ENCODE data around the gene MCTP2.
"Not testable (repeated sequence)": the region's sequence is repeated elsewhere in the genome, so short reads cannot be mapped to it uniquely, and the experiment has no call there.

Gene MCTP2

DNA sequence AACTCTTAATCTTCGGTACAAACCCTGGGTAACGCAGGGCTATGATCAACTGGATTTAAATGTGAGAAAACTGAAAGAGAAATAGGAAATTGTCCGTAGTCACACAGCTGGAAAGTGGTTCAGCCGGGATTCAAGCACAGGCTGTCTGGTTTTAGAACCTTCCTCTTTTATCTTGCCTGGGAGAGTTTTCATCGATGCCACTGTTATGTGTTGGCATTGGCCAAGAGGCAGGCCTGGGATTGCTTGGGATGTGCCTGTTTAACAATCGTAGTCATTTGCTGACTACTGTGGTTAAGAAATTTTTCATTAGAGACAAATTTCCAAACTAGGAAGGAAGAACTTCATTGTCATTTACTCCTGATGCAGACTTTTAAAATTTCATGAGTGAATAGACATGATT, 4.3 kb downstream of the MCTP2 start:
- no peak for DNase-seq

DNA sequence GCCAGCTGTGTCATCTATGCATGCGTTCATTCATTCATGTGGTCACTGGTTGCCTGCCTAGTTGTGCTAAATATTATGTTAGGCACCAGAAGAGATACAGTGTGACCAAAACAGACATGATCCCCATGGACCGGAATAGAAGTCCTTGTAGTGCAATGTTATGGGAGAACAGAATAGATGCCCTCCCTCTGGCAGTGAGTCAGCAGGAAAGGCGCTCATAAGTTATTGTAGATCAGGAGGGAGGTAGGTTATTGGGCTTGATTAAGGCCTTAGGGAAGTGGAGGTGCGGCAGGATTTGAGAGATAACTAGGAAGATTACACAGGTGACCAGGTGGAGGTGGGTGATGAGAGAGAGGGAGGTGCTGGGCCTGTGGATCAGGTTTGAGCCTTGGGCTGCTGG, 5.2 kb downstream of the MCTP2 start:
- DNase-seq = no peak

DNA sequence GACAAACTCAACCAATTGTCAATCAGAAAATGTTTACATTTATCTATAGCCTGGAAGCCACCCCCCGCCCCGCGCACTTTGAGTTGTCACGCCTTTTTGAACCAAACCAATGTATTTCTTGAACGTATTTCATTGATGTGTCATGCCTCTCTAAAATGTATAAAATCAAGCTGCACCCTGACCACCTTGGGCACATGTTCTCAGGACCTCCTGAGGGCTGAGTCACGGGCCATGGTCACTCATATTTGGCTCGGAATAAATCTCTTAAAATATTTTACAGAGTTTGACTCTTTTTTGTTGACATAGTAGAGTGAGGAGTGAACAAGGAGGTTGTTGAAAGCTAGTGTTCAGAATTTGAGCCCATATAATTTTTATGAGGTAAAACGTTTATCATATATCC, 6.5 kb downstream of the MCTP2 start:
- DNase-seq = no peak

DNA sequence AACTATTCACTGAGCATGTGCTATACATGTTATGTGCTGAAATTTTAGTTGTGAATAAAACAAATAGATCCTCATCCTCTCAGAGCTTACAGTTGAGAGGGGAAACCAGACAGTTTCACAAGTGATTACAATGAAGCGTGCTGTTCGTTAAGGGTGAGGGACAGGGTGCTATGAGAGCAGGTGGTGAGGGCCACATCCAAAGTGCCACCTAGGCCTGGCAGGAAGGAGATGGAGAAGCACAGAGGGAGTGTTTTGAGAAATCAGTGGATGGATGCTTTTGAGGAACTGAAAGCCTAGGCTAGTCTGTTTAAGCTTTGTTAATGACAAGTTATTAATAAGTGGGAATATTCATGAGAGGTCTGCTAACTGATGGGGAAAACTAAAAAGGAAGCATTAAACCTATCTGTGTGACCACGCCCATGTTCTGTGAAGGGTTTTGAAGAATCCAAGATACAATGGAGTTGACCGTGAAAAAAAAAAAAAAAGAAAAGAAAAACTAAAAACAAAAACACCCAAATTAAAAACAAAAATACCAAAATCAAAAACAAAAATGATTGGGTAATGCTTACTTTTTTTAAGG, 7.3 kb downstream of the MCTP2 start:
- DNase-seq = no peak

DNA sequence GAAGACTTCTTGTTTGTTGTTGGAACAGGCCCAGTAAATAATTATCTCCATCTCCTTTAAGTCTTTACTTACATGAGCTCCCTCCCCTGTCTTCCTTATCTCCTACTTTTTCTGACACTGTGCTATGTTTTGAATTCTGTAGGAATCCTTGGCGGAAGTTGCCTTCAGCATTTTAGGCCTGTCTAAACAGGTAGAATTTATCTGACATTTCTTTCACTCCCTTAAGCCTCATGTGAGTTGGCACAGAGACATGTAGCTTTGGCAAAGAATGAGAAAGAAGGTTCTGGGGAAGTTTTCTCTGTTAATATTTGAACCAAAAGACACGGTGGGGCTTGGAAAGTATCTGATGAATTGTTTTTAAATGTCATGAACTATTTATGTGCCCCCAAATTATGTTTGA, 8.1 kb downstream of the MCTP2 start:
- no peak for DNase-seq

DNA sequence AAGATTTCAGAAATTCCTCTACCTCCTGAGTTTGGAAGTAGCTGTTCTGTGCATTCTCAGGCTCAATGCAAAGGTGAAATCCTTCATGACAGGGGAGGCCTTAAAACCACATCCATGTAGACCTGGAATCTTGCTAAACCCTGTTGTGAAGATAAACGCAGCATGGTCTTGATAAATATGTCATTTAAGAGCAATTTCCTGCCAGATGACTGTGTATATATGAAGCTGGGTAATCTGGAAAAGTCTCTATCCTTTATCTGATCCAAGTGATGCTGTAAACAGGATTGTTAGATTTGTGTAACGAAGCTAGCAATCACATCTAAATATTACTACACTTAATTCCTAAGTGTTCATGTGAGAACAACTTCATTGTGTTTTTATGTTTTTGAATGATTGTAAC, 9.1 kb downstream of the MCTP2 start:
- no peak for DNase-seq

DNA sequence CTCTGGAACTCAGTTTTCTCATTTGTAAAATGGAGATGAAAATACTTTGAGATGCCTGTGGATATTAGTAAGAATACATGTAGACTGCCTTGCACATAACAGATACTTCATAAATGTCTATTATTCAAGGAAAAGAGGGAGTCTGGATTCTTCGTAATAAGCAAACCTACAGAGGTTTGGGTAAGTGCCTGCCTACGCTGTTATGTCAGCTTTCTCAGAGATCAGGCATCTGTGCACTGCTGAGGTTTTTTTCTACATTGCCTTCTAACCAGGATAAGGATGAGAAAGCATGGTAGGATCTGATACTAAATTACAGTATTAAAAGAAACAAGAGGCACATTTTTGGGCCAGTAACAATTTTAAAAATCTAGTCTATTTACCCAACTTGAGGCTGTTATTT, 10.9 kb downstream of the MCTP2 start:
- DNase-seq = no peak

DNA sequence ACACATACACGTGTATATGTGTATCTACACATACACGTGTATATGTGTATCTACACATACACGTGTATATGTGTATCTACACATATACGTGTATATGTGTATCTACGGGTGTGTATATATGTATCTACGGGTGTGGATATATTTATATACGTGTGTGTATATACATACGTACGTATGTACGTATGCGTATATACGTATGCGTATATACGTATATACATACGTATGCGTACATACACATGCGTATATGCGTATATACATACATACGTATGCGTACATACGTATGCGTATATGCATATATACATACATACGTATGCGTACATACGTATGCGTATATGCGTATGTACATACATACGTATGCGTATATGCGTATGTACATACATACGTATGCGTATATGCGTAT, 11.6 kb downstream of the MCTP2 start:
- not testable (repeated sequence) for DNase-seq

DNA sequence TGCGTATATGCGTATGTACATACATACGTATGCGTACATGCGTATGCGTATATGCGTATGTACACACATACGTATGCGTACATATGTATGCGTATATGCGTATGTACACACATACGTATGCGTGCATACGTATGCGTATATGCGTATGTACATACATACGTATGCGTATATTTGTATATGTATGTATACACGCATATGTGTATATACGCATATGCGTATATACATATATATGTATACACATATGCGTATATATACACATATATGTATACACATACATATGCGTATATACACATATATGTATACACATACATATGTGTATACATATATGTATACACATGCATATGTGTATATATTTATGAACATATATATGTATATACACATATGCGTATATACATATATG, 12.1 kb downstream of the MCTP2 start:
- no peak for DNase-seq

DNA sequence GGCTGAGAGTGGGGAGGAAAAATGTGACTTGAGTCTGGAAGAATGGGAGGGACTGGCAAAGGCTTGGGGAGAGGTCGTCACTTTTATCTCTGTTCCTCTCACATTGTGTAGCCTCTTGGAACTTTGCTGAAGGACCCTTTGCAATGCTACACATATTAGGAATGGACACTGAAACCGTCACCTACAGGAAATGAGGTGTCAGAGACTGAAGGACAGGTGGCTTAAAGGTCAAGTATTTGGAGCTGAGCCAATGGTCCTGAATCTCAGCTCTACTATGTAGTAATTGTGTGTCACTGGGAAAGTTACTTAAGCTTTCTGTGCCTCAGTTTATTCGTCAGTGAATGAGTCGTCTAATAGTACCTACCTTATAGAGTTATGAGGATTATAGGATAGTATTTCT, 14.7 kb downstream of the MCTP2 start:
- no peak for DNase-seq

DNA sequence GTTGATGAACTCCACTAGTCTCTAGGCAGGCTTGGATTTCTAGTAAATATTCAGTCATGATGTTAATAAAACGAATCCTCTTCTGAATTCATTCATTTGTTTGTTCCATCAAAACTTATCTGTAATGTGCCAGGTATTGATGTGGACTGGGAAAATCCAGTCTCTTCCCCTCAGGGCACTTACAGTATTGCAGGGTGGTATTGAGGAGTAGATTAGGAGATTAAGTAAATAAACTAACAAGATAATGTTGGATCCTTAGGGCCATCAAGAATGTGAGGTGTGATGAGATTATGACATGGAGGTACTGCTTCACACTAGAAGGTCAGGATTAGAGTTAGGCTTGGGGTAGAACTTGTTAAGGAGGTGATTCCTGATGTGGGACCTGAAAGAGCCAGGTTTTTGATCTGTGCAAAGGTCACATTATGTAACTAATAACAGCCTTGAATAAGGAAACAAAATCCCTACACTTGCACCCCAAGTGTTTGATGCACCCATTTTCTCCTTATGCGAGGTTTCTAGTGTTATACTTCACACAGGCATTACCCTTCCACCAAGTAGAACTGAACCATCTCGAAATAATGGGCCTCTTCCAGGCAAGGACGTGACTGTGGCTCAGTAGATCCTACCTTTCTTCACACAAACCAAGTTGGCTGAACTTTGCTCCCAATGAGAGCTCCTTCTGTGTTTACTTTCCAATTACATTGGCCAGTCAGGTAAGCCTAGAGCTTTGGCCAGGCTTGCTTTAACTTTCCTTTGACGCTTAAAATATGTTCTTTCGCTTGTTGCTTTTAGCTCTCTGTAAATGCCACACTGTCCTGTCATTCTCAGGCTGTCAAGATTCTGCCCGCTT, 16.7 kb downstream of the MCTP2 start:
- no peak for DNase-seq

DNA sequence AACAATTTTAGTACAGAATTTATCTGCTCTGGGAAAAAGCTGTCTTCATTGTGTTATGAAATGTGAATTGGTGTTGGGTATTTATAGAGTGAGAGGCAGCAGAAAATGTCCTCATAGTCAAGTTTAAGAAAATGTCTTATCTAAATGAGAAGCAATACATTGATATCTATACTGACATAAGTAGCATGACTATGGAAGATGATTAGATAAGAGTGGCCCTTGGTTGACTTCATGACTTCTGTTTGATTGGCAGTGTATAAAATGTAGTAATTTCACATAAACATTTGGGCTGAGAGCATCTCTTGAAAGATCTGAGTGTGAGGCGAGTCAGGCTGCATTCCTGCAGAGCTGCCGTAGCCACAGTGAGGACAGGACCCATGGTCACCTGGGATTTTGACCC, 19.4 kb downstream of the MCTP2 start:
- no peak for DNase-seq

DNA sequence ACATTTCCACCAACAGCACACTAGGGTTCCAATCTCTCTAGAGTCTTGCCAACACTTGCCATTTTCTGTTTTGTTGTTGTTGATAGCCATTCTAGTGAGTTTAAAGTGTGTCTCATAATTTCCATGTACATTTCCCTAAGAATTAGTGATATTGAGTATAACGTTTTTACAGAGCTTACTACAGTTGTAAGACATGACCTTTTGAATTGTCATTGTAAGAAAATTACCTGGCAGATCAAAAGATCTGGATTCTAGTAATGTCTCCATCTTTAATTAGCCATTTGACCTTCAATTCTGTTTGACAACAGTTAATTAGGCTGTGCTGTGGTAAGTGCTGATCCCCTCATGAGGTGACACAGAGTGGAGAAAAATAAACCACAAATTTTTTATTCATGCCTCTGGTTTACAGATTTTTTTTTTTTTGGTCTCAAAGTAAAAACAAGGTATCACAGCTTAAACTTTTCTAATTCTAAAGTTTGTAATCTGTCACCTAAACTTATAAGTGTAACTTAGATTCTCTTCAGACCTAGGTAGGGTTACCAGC, 20.9 kb downstream of the MCTP2 start:
- no peak for DNase-seq

DNA sequence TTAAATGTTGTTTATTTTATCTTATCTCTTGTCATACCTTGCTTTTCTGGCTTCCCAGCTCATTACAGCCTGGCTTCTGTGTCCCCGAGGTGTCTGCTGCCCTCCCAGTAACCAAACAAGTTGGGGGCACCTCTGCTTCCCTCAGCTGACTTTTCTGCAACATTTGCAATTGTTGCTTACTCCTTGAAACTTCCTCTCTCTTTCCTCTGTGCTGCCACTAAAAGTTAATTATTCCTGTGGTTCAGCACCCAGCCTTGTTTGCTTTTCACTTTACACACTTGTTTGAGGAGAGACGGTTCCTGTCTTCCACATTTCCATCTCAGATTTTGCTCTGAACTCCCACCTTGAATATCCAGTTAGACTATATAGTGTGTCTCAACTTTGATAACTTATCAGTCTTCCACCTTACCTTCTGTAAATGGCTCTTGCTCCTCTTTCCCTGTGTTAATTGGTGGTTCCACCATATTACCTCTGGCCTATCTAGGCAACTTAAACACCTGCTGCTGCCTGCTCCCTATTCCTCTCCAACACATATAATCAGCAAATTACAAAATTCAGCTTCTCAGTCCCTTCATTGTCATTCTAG, 21.6 kb downstream of the MCTP2 start:
- no peak for DNase-seq

DNA sequence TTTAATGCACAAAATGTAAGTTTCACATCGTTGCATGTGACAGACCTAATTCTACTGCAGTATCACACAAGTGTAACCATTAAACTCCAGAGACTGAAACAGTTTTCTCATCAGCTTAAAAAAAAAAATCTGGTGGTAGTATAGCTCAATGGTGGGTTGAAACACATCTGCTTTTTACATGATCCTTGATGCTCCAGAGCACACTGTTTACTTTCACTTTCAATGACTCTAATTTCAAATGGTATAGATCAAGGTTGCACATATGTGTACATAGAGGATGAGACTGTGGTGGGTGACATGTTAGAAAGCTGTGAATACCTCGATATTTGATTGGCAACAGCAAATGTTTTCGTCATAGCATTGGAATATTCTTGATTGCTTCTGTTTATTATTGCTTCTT, 22.4 kb downstream of the MCTP2 start:
- DNase-seq = no peak

DNA sequence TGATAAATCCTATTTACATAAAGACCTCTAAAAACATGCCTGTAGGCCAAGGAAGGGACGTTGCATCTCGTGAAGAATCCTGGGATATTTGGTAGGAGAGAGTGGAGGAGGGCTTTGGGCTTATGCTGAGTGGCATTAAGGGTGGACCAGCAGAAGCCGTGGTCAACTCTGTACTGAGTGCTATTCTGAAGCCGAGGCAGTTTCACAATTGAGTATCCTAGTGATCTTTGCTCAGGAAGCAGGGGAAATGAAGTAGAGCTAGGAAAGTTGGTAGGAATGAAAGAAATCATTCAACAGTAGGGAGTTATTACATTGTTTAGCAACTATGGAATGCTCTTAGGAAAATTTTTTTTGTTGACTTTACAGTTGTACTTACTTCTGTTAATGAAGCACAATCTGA, 24.2 kb downstream of the MCTP2 start:
- DNase-seq = no peak

DNA sequence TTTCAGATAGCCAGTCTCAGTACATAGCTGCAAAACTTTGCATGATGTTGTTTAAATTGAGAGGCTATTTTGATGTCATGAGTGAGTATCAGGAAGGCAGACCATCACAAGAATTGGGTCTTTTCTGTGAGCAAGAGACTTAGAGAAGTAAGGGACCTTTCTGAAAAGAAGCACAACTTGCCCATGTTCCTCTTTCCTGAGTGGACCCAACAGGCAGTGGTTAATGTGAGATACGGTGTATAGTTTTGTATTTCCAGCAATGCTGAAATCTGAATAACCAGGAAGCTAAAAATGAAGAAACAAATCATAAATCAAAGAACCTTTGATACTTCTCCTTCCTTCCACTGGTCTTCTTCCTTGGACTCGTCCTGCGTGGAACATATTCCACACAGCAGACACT, 25.1 kb downstream of the MCTP2 start:
- DNase-seq = no peak

DNA sequence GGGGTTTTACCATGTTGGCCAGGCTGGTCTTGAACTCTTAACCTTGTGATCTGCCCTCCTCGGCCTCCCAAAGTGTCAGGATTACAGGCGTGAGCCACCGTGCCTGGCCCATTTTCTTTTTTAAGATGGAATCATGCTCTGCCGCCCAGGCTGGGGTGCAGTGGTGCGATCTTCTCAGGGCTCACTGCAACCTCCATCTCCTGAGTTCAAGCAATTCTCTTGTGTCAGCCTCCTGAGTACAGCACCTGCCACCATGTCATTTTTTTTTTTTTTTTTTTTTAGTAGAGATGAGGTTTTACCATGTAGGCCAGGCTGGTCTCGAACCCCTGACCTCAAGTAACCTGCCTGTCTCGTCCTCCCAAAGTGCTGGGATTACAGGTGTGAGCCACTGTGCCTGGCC, 26.4 kb downstream of the MCTP2 start:
- DNase-seq = not testable (repeated sequence)

DNA sequence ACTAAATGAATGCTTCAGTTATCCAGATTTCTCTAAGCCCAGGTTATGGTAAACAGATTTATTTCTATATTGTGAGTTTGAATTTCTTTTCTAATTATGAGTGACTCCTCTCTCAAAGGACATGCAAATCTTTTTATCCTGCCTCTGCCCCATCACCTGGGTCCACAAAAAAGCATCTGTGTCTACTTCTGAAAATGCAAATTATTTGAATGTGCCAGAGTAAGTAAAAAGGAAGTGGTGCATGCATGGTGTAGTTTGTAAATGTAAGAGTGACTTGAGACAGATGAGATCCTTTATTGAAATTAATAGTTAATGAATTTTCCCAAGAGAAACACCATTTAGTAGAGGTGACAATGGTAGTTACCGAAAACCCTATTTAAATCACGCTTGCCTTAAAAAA, 26.9 kb downstream of the MCTP2 start:
- DNase-seq = no peak

DNA sequence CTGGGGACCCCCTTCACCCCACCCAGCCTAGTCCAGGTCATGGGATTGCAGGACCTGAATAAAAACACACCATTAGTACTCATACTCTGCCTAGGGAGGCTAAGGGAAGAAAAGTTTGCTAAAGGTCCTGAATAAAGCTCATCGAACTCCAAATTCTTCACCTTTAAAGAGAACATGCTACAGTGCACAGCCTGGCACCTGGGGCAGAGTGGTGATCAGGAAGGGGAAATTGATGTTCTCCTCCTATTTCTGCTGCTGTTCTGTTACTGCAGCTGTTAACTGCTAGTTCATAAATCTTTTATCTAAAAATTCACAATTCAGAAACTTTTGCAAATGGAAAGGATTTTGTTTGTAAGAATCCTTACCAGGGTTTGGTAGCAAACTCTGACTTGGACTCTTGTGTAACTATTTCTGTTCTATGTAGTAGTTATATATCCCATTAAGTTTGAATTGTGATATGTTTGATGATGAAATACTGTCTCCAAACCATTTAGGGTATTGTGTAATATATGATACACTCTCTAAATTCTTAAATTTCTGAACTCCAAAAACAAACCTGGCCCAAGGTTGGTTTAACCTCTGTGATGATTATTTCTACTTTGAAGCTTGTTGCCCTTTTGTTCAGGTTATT, 27.9 kb downstream of the MCTP2 start:
- no peak for DNase-seq

DNA sequence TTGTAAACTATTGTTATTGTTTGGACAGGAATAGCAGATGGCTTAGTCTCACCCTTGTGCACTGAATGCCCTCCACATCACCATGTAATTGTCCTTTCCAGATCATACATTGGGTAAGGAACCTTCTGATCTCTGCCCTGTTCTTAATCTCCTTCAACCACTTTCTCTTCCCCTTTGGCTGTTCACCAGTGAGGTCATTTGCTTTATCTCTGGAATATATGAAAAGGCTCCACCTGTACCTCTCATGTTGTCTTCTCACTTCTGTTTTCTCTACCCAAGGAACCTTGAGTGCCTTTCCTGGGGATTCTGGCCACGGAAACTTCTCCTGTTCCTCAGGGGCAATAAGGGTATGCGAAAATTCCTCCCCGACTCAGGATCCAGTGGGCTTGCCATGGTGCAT, 28.5 kb downstream of the MCTP2 start:
- DNase-seq = no peak

DNA sequence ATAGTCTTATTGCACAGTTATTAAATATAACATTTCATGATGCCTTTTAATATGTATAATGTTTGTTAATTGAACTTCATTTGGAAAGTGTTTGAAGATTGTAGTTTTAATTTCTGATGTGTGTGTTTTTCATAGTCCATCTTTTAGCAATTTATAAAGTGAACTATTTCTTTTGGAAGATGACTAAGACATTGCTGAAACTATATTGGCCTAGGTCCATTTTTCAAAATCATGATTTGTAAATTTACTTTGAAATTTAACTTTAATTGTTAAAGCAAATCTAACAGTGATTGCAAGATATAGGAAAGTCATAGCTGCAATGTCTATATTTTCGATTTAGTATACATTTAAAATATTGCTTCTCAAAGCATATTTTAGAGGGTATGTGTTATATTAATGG, 30.8 kb downstream of the MCTP2 start:
- DNase-seq = no peak

DNA sequence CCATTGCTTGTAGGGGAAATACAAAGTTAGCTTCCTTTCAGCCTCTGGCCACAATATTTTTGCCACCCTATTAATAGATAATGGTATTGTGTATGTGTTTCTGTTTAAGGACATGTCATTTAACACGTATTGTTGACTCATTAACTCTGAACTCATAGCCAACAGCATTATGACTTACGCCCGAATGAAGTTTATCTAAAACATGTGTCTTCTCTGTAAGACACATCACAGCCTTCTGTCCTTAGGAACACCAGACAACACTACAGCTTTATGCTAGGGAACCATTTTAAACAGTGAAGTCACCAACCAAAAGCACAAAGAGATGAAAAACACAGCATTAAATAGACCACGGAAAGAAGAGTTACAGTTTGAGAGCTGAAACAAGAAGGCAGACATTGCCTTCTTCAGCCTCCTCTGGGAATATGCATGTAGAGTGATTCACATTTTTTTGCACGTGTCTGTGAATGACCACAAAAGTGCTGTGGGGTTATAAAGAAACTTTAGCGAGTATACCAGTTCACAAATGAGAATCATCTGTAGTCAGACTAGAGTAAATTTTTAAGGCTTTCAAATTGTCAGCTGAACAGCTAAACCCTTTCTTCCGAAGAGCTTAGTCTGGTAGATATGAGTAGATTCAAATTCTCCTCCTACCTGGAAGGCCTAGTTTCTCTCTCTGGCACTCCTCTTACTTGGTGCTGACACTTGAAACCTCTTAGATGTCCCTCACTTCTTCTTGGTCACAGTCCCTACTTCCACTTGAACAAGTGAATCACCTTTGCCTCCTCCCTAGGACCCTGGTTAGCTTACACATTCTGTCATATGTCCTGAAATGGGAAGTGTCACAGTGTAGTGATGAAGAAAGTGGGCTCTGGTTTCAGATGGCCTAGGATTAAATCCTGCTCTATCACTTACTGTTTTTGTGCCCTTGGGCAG, 32.2 kb downstream of the MCTP2 start:
- DNase-seq = no peak

All from NCI-H524 treated with DMSO at 0.1 percent for 48 hours (cell line).